Renal cortical epithelial cell (primary cell): Measurements from ENCODE around the gene CCDC92B. TPM values are rescaled to one million over a fixed set of nuclear protein-coding genes. Genes with fewer than 3 reads are reported as not detected.
"Not testable (repeated sequence)": the region's sequence is repeated elsewhere in the genome, so short reads cannot be mapped to it uniquely, and the experiment has no call there.

Experiments used
- DNase-seq: peaks from one replicate; pipeline ENCODE4 v3.0.0-alpha.2; 2011; ENCODE audit warnings: low read depth
- total RNA-seq: library from RNA; depleted of rRNA; stranded (reverse); fragments of >200 nt; gene quantifications from 2 replicates; pipeline ENCODE4 v1.2.3, GENCODE V29; 2014

CCDC92B gene
- total RNA-seq, 1 donor from 2014 or later, result not detected

DNA sequence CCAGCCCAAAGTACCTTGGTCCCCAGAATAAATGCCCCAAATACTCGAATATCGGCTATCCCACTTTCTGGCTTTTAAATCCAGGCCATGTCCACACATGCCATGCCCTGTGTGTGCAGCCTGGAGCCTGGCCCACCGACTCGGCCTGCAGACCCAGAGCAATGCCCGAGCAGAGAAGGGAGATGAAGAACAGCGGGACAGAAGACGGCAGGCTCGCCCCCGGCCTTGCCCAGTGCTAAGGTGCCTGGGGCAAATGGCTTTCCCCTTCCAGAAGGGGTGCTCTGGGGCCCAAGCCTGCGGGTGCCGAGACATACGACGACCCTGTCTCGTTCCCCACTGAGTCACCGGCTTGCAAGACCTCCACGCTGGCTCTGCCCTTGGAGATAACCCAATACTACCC lies 45.8 kb downstream of the CCDC92B start:
- DNase-seq, result no peak

DNA sequence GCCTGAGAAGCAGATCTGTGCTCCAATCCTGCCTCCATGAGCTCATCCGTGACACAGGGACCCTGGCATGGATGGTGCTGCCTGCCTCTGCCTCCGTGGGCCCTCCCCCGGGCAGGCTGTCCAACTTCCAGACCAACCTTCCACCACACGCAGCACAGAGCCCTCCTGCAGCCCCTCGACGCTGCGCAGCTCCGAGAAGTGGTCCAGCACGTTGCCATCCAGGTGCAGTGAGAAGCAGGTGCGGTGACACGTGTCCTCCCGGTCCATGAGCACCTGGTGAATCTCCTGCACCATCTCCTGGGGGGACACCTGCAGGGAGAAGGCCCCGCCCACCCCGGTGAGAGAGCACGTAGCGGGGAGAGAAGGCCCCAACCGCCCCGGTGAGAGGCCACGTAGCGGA lies 46.3 kb downstream of the CCDC92B start:
- no peak for DNase-seq

DNA sequence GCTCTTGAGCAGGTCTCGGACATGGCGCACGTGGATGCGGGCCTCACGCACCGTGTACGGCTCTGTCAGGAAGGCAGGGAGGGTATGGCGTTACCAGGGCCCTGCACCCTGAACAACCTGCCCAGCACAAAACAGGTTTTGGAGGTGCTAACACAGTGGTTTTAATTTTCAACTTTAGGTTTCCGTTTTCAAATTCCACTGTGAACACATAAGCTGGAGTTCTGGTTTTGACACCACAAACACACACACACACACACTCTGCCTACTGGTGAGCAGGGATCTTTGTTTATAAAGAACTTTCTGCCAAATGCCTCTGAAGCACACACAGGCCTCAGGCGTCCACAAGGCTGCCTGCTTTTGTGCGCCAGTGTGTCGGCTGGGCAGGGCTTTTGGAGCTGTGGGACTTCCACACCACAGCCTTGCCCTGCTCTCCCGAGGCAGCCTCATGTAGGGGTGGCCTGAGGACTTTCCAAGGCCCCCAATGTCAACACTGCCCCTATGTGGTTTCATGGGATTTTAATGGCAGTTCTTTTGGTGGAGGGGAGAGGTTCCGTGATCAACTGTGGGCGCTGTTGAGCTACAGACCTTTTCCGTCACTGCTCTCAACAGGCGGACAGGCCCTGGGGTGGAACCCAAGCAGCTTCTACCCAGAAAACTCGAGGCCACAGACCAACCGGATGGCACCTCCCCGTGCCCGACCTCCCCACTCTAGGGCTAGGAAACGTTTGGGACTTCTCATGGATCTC lies 47.3 kb downstream of the CCDC92B start:
- DNase-seq, result no peak

DNA sequence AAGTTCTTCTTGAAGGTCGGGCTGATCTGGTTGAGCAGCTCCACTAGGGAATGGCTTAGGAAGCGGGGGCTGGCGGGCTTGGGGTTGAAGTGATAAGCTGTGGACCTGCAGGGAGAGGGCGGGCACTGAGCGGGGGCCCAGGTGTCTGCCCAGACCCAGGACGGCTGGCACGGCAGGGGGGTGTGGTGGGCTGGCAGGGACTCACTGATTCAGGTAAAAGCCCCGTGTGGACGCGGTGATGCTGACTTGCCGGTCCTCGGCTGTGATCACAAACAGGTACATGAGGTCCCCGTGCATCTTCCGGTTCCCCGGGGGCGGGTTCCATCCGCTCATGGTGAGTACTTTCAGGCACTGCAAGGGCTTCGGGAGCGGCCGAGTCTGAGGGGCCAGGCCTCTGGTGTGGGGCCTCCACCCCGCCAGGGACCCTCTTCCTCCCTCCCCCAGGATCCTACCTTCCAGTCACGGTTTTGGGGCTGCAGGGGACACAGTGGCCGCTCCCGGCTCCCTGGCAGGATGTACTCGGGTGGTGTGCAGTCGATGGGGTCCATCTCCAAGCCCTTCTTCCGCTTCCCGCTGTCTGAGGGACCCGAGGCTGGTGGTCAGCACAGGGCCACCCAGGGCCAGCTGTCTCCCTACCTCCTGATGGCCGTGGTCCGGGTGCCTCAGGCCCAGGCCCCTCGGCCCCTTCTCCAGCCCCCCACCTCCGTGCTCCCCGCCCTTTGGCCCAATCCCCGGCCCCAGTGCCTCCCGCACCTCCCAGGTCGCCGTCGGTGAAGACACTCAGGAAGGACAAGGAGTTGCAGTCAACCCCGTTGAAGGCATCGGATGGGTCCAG lies 48.1 kb downstream of the CCDC92B start:
- no peak for DNase-seq

DNA sequence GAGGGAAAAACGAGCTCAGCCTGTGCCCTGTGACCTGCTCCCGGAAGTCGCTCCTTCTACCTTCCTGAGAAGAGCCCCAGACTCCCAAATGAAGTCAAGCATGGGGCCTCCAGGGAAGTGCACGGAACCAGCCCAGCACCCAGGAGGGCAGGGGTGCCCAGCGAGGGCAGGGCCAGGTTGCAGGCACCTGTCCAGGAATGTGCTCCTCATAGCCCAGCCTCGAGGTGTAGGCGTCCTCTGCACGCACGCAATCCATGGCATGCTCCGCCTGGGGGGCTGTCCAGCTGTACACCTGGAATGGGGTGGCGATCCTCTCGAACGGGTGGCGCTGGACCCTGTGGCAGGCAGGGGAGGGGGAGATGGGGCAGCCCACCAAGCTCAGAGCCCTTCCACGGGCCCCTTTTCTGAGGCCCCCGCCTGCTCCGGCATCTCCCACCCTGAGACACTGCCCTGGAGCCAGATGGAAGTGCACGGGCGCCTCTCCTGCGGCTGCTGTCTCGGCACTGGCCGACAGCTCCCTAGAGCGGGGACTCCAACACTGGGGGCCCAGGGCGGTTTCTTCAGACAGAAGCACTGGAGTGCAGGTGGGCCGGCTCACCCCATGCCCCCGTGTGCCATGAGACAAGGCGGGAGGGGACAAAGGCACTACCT lies 48.8 kb downstream of the CCDC92B start:
- DNase-seq, result no peak

DNA sequence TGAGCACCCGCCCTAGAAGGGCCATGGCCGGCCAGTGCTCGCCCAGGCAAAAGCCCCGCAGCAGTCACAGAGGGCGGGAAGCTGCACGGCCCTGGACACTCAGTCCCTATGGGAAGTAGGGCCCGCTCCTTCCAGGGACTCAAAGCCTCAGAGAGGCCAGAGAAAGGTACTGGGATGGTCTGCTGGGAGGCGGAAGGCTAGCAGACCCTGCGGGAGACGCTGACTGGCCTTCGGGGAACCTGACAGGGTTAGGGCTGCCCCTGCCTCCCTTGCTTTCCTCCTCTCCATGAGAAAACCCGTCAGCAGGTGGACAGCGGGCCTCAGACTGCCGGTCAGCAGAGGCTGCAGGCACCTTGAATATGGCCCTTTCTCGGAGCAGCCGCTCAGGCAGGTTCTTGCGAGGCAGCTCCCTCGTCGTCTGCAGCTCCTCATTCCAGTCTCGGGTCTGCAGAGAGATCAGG lies 49.4 kb downstream of the CCDC92B start:
- DNase-seq, result no peak

DNA sequence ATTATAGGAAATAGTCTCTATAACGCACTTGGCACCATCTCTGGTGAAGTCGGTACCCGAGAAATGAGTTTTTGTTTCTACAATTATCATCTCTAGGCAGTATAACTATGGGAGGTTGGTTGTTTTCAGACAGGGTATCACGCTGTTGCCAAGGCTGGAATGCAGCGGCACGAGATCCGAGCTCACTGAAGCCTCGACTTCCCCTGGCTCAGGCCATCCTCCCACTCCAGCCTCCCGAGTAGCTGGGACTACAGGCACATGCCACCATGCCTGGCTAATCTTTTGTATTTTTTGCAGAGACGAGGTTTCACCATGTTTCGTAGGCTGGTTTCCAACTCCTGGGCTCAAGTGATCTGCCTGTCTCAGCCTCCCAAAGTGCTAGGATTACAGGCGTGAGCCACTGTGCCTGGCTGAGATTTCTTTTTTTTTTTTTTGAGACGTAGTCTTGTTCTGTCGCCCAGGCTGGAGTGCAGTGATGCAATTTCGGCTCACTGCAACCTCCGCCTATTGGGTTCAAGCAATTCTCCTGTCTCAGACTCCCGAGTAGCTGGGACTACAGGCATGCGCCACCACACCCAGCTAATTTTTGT lies 50.1 kb downstream of the CCDC92B start:
- not testable (repeated sequence) for DNase-seq

DNA sequence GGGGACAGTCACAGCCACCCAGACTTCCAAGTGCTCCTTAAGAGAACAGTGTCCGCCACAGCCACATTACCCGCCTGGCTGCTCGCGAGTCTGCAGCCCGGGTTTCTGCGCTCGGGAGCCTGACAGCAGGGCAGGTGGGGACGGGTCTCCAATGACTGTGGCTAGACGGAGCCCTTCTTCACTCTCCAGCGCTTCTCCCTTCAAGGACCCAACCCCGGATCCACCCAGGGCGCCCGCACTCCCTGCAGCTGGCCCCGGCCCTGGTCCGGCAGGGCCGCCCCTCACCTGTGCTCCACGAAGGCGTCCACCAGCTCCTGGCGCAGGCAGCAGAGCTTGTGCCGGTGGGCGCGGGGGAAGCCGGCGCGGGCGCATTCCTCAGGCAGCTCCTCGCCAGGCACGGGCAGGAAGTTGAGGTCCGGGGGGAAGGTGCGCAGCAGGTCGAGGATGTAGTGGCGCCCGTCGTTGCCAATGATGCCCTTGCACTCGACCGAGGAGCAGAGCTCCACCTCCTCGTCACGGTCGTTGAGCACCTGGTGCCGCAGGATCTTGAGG lies 51.8 kb downstream of the CCDC92B start:
- DNase-seq, result no peak

DNA sequence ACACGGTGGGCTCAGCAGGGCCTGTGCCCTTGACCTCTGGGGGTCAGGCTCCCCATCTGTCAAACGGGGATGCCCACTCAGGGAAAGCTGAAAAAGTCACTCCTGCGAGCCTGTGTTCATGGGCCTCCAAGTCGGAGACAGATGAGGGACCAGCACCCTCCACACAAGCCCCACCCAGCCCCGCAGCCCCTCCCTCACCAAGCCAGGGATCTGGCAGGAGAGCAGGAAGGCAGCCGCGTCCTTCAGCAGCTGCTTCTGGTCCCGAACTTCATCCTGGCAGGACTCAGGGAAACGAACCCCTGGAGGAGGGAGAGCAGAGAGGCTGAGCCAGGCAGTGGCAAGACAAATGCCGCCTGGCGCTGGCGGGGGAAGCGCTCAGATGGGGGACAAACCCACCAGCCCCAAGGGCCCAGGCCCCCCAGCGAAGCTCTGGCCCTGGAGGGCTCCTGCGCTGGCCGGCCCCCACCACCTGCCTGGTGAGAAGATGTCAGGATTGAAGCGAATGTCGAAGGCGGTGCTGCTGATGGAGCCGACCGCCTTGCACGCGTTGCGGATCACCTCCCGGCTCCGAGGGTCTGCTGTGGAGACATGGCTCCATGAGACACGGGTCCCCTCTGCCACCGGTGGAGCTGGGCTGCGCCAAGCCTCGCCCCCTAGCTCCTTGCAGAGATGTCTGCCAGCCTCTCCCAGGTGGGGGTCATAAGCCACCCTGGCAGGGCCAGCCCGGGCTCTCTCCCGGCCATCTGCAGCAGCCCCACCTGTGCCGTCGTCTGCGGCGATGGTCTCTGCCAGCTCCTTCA lies 53.3 kb downstream of the CCDC92B start:
- DNase-seq, result no peak

DNA sequence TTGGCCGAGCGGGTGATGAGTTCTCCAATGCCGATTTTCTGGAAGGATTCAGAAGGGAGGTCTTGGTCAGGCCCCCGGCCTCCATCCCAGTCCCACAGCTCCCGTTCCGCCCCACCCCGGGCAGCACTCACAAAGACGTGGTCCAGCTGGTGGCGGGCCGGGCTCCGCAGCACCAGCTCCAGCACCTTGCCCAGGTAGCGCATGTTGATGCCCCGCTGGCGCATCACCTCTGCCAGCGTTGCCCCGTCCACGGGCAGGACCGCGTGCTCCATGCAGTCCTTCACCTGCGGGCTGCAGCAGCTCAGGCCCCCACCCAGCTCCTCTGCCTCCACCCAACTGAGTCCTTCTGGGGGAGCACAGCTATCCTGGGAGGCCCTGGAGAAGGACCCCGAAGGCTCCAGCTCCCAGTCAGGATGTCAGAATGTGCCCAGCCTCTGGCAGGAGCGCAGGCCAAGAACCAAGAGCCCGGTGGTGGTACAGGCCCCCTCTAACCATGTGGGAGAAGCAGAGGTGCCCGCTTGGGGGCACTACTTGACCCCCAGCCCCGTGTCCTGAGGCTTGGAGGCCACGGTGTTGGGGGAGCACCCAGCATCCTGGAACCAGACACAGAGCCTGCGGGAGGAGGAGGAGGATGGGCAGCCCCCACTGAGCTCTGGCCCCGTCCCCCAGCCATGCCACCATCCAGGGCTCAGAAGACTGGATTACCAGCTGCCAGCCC lies 54.0 kb downstream of the CCDC92B start:
- no peak for DNase-seq

DNA sequence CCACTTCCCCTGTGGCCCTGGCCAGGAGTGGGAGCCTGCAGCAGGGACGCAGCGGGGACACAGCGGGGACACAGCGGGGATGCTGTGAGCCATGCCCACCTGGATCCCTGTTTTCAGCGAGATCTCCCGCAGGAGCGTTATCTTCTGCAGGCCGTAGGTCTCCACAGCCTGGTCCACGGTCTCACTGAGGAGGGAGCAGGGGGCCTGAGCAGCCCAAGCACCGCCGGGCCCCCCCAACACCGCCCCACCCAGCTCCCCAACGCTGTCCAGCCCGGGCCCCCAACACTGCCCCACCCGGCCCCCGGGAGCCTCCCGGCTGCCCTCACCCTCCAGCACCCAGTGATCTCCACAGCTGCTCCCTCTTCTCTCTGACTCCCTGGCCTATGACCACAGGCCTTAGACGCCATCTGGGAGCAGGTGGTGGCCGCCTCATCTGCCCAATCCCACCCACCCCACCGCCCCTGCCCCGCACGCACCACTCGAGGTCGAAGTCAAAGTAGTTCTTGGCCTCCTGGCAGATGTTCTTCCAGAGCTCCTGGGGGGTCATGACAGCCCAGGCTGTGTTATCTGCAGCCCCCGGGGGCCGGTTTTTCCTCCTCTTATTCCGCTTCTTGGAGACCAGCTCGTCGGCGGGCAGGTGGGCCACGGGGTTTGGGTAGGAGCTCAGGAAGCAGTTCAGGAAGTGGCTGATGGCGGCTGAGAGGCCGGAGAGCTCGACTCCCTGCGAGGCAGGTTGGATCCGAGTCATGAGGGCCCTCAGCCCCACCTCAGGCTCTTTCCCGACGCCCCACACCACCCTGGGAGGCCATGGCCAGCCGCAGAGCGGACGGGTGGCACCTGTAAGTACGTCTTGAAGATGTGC lies 54.8 kb downstream of the CCDC92B start:
- no peak for DNase-seq

DNA sequence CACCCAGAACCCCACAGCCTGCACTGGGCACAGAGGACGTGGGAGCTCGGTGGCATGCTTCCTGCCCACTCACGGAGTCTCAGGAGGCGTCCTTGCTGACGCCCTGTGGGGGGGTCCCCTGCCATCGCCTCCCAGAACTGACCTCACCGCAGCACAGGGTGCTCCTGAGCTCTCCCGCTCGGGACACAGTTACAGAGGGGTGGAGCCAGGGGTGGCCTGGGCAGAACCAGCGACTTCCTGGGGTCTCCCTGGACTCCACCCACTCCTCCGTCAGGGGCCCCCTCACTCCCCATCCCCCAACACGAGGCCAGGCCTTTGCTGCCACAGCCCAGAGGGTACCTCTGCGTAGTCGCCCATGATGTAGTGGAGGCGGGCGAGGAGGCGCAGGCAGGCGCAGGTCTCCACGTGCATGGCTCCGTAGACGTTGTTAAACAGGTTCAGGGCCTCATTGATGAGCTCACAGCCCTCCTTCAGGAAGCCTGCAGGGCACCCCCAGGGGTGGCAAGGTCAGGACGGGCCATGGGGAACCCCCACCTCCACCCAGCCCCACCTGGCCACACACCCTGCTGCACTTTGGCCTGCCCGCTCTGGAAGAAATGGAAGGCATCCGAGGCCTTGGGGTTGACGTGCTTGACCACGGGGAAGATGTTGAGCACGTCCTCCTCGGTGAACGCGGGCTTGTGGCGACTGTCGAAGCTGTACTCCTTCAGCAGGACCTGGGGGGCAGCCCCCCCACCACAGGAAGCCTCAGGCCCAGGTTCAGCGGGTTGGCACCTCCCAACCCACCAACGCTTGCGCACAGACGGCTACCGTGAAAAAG lies 55.7 kb downstream of the CCDC92B start:
- DNase-seq, result no peak

DNA sequence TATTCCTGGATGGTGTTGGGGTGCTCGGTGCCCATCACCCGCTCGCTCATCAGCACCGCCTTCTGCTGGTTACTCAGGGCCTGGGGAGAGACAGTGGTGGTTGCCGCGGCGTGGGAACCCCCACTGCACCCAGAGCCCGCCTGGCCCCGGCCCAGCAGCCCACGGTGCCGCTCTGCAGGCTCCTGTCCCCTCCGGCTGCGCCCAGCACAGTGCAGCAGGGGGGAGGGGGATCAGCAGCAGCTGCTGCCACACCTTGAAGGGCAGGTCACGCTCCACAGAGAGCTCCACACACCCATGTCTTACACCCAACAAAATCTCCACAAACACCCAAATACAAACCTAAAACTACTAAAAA lies 56.7 kb downstream of the CCDC92B start:
- no peak for DNase-seq

DNA sequence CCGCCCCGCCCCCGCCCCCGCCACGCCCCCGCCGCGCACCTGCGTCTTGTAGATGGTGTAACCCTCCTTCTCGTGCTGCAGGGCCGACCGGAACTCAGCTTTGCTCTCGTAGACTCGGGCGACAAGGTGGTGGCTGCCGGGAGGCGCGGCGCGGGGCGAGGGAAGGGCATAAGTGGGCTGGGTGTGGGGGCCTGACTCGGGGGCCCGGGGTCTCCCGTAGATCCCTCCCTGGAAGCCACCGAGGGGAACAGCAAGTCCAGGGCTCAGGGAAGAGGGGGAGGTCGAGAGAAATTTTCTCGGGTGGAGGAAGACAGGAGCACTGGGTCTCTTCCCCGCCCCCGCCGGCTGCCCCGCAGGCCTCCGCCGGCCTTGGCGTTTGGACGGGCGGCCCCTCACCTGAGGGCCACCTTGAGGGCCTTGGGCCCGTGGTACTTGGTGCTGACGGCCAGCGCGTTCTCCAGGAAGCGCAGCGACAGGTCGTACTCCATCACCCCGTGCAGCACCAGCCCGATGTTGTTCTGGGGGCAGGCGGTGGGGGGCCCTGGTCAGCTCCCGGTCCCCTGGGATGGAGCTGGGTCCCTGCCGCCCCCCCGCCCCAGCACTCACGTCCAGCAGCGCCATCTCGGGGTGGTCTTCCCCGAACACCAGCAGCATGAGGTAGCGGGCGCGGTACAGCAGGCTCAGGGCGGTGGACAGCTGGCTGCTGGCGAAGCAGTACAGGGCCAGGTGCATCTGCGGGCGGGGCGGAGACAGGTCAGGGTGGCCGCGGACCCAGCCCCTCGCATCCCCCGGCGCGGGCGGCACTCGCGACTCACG lies 57.3 kb downstream of the CCDC92B start:
- no peak for DNase-seq

DNA sequence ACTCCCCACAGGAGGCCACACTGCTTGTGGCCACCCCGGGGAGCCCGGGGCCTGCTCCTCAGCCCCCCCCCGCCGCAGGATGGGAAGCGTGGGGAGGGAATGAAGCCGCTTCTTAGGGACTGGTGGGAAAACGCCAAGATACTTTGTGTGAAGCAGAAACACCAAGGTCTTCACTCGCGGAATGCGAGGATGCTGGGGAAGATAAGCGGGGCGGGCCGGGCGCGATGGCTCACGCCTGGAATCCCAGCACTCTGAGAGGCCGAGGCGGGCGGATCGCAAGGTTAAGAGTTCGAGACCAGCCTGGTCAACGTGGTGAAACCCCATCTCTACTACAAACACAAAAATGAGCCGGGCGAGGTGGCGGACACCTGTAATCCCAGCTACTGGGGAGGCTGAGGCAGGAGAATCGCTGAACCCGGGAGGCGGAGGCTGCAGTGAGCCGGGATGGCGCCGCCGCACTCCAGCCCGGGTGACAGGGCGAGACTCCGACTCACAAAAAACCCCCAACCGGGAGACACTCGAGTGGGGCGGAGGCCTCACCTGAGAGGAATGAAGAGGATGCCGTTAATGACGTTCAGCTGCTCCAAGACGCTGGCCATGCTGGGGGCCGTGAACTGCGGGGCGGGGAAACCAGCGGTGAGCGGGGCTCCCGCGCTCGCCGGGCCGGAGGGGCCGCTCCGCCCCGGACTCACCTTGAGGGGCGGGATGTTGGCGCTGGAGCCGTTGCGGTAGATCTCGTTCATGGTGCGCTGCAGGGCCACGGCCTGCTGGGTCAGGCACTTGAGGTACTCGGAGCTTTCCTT lies 58.2 kb downstream of the CCDC92B start:
- DNase-seq, result no peak

DNA sequence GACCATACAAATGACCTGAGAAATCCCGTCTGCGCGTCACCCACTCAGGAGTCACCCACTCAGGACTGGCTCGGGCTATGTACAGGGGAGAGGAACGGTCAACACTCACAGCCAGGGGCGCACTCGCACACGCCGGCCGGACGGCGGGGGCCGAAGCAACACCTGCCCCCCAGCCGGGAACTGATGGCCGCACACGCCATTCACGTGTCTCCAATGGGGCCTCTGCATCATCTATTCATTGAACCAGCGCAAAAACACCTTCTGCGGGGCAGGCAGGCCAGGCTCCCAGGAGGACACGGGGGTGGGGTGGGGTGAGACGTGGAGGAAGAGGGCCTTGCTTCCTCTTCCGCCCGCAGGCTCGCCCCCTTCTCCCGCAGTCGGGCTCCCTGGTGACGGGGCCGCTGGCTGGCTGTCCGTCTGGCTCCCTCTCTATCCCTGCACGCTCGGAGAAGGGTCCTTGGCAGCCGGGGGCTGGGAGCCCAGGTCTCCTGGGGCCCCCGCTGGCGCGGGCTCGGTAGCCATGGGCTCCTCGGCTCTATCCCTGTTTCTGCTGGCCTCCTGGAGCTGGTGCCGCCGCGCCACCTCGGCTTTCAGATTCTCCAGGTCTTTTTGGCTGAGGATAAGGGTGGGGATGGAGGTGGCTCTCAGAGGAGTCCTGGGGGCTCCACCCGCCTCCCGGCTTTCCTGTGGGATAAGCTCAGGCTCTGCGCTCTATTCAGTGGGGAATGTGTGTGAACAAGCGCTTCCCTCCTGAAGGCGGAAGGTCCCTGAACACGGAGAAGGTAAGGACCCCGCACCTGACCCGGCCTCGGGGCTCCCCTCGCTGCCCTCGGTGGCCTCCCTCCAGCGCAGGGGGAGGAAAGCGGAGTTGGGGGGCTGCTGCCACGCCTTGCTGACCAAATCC lies 59.0 kb downstream of the CCDC92B start:
- DNase-seq, result no peak
